ENCODE results near the gene TRIM8.

Gene TRIM8

DNA sequence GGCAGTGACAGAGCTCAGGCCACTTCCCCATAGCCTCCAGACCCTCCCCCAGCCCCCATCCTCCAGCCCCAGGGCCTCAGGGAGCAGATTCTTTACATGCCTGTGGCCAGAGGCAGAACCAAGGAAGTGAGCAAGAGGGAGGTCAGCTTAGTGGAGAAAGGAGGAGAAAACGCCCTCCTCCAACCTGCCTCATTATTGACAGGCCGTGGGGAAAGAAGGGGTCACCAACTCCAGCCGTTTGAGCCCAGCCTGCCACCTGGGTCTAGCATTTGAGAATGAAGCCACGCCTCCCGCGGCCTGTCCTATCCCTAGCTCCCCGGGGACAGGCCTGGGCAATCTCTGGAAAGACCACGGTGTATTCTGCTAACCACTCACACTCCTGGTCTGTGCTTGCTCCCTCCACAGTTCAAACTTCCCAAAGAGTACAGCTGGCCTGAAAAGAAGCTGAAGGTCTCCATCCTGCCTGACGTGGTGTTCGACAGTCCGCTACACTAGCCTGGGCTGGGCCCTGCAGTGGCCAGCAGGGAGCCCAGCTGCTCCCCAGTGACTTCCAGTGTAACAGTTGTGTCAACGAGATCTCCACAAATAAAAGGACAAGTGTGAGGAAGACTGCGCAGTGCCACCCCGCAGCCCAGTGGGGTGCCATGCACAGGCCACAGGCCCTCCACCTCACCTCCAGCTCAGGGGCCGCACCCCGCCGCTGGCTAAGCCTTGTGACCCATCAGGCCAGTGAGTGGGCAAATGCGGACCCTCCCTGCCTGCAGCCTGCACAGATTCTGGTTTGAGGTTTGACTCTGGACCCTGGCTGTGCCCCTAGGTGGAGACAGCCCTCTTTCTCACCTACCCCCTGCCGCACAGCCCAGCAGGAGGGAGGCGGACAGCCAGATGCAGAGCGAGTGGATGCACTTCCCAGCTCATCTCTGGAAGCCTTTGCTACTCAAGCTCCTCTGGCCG is 14.3 kb upstream of the TRIM8 start:
- no peak overlapping the region for H3K4me3 ChIP-seq (ENCODE audit: low read depth in 1 of 2, low read length in 2 of 2)
- no peak for TF ChIP-seq EZH2 (IDR thresholded peaks at IDR 0.05; ENCODE audit: borderline replicate concordance, low read depth, low read length, severe bottlenecking)
- no peak for TF ChIP-seq CTCF (IDR thresholded peaks at IDR 0.05; ENCODE audit: borderline replicate concordance, extremely low read depth, low read length, poor library complexity, severe bottlenecking)
- DNase-seq: no peak
- H3K4me1 ChIP-seq (ENCODE audit: insufficient read depth, low read length): no peaks in the 10 kb centered on the region
- H3K9ac ChIP-seq (ENCODE audit: low read depth, low read length): no peak overlapping the region
- no peaks in the 10 kb centered on the region for H3K79me2 ChIP-seq (ENCODE audit: insufficient read depth, low read length)
- H3K27me3 ChIP-seq (ENCODE audit: insufficient read depth, low read length, poor library complexity): no peaks in the 10 kb centered on the region
- no peak overlapping the region for H3K27ac ChIP-seq (ENCODE audit: low read length)
- no peak overlapping the region for H3K4me2 ChIP-seq (ENCODE audit: insufficient read depth, low read length)
- H3K36me3 ChIP-seq (ENCODE audit: insufficient read depth, low read length): no peaks in the 10 kb centered on the region
- H2AFZ ChIP-seq (ENCODE audit: low read depth, low read length): no peak overlapping the region
- H3K9me3 ChIP-seq (ENCODE audit: insufficient read depth, low read length, severe bottlenecking): no peaks in the 10 kb centered on the region
- no peak for ATAC-seq (ENCODE audit: insufficient read depth, low read depth)
- H4K20me1 ChIP-seq (ENCODE audit: insufficient read depth, low read length): no peaks in the 10 kb centered on the region

DNA sequence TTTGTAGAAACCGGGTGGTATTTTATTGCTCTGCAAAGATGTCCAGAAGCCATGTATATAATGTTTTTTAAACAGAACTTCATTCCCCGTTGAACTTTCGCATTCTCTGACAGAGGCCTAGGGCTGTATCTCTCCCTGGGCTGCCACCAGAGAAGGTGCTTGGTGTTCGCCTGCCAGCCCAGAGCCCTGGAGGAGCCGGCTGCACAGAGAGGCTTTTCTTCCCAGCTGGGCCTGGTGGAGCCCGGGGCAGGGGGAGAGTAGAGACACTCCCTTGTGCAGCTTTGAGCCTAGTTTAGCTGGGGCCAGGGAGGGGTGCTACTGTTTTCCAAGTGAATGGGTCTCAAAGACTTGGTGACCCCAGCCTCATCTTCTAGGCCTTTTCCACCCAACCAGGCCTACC is 13.6 kb upstream of the TRIM8 start:
- no peak overlapping the region for H3K9ac ChIP-seq (ENCODE audit: low read depth, low read length)
- TF ChIP-seq EZH2 (IDR thresholded peaks at IDR 0.05; ENCODE audit: borderline replicate concordance, low read depth, low read length, severe bottlenecking) (no peak), CTCF (IDR thresholded peaks at IDR 0.05; ENCODE audit: borderline replicate concordance, extremely low read depth, low read length, poor library complexity, severe bottlenecking) (no peak)
- no peak for DNase-seq
- H4K20me1 ChIP-seq (ENCODE audit: insufficient read depth, low read length): no peaks in the 10 kb centered on the region
- H3K4me1 ChIP-seq (ENCODE audit: insufficient read depth, low read length): peaks cover 6% of the 10 kb centered on the region; the same call in 1 of the 2 replicates
- no peaks in the 10 kb centered on the region for H3K27me3 ChIP-seq (ENCODE audit: insufficient read depth, low read length, poor library complexity)
- H3K36me3 ChIP-seq (ENCODE audit: insufficient read depth, low read length): no peaks in the 10 kb centered on the region
- no peak overlapping the region for H3K4me2 ChIP-seq (ENCODE audit: insufficient read depth, low read length)
- no peaks in the 10 kb centered on the region for H3K79me2 ChIP-seq (ENCODE audit: insufficient read depth, low read length)
- ATAC-seq (ENCODE audit: insufficient read depth, low read depth): no peak
- no peak overlapping the region for H2AFZ ChIP-seq (ENCODE audit: low read depth, low read length)
- H3K27ac ChIP-seq (ENCODE audit: low read length): no peak overlapping the region
- no peaks in the 10 kb centered on the region for H3K9me3 ChIP-seq (ENCODE audit: insufficient read depth, low read length, severe bottlenecking)
- no peak overlapping the region for H3K4me3 ChIP-seq (ENCODE audit: low read depth in 1 of 2, low read length in 2 of 2)

- no peak overlapping the region for H3K4me2 ChIP-seq (ENCODE audit: insufficient read depth, low read length)
- no peaks in the 10 kb centered on the region for H3K79me2 ChIP-seq (ENCODE audit: insufficient read depth, low read length)
- DNase-seq (no peak), ATAC-seq (ENCODE audit: insufficient read depth, low read depth) (no peak)
- H3K27me3 ChIP-seq (ENCODE audit: insufficient read depth, low read length, poor library complexity): no peaks in the 10 kb centered on the region
- H3K4me3 ChIP-seq (ENCODE audit: low read depth in 1 of 2, low read length in 2 of 2): no peak overlapping the region
- peaks cover 6% of the 10 kb centered on the region; the same call in 1 of the 2 replicates for H3K4me1 ChIP-seq (ENCODE audit: insufficient read depth, low read length)
- H3K9me3 ChIP-seq (ENCODE audit: insufficient read depth, low read length, severe bottlenecking): no peaks in the 10 kb centered on the region
- no peak overlapping the region for H3K27ac ChIP-seq (ENCODE audit: low read length)
- no peak overlapping the region for H2AFZ ChIP-seq (ENCODE audit: low read depth, low read length)
- TF ChIP-seq EZH2 (IDR thresholded peaks at IDR 0.05; ENCODE audit: borderline replicate concordance, low read depth, low read length, severe bottlenecking) (no peak), CTCF (IDR thresholded peaks at IDR 0.05; ENCODE audit: borderline replicate concordance, extremely low read depth, low read length, poor library complexity, severe bottlenecking) (no peak)
- H3K36me3 ChIP-seq (ENCODE audit: insufficient read depth, low read length): no peaks in the 10 kb centered on the region
- H3K9ac ChIP-seq (ENCODE audit: low read depth, low read length): no peak overlapping the region
- H4K20me1 ChIP-seq (ENCODE audit: insufficient read depth, low read length): no peaks in the 10 kb centered on the region
These were observed 12.5 kb upstream of the TRIM8 start for GRCh38 chr10:102631525-102632393.

Measured in DND-41 (cell line).